Epidermal melanocyte (primary cell): Measurements from ENCODE around the gene ITGB2.
"Not testable (repeated sequence)": the region's sequence is repeated elsewhere in the genome, so short reads cannot be mapped to it uniquely, and the experiment has no call there.

ENCODE experiments used
- DNase-seq: peaks from one replicate; pipeline ENCODE4 v3.0.0; 2011; ENCODE audit warnings: low spot score; ENCODE audit not compliant: insufficient read length

Gene ITGB2

GRCh38 chr21:44885615-44886014, 35.1 kb downstream of the ITGB2 start:
- DNase-seq = no peak

- DNase-seq = no peak
Observed at GRCh38 chr21:44884097-44884496, 36.6 kb downstream of the ITGB2 start.

GRCh38 chr21:44883250-44883649, 37.4 kb downstream of the ITGB2 start:
- no peak for DNase-seq

- no peak for DNase-seq
Observed at GRCh38 chr21:44881198-44881872, 39.4 kb downstream of the ITGB2 start.

- no peak for DNase-seq
Observed at GRCh38 chr21:44880405-44881197, 40.1 kb downstream of the ITGB2 start.

GRCh38 chr21:44879238-44879637, 41.5 kb downstream of the ITGB2 start:
- not testable (repeated sequence) for DNase-seq

GRCh38 chr21:44878053-44878982, 42.4 kb downstream of the ITGB2 start:
- DNase-seq = no peak

- no peak for DNase-seq
Observed at GRCh38 chr21:44876849-44877575, 43.7 kb downstream of the ITGB2 start.

- no peak for DNase-seq
Observed at GRCh38 chr21:44875316-44875700, 45.4 kb downstream of the ITGB2 start.

GRCh38 chr21:44874497-44875315, 46.0 kb downstream of the ITGB2 start:
- no peak for DNase-seq

- DNase-seq = no peak
Observed at GRCh38 chr21:44874240-44874496, 46.5 kb downstream of the ITGB2 start.

GRCh38 chr21:44873356-44874239, 47.1 kb downstream of the ITGB2 start, which contains the start of gene PTTG1IP:
PTTG1IP (minus strand) TSS chr21:44873690; CDS start chr21:44873616, 74 bp downstream.
- DNase-seq = peak; percentile 98

- DNase-seq = no peak
Observed at GRCh38 chr21:44872649-44873355, 47.9 kb downstream of the ITGB2 start.

GRCh38 chr21:44872323-44872648, 48.4 kb downstream of the ITGB2 start:
- DNase-seq = no peak

- DNase-seq = peak; percentile 42
Observed at GRCh38 chr21:44871576-44872269, 49.0 kb downstream of the ITGB2 start.

GRCh38 chr21:44870748-44871495, 49.8 kb downstream of the ITGB2 start:
- DNase-seq = no peak
